Measurements from ENCODE around the gene ZNF90. TPM values are rescaled to one million over a fixed set of nuclear protein-coding genes. Genes with fewer than 3 reads are reported as not detected.

ZNF90 gene
- total RNA-seq = 0.15 and 0.44 TPM in 2 replicates

DNA sequence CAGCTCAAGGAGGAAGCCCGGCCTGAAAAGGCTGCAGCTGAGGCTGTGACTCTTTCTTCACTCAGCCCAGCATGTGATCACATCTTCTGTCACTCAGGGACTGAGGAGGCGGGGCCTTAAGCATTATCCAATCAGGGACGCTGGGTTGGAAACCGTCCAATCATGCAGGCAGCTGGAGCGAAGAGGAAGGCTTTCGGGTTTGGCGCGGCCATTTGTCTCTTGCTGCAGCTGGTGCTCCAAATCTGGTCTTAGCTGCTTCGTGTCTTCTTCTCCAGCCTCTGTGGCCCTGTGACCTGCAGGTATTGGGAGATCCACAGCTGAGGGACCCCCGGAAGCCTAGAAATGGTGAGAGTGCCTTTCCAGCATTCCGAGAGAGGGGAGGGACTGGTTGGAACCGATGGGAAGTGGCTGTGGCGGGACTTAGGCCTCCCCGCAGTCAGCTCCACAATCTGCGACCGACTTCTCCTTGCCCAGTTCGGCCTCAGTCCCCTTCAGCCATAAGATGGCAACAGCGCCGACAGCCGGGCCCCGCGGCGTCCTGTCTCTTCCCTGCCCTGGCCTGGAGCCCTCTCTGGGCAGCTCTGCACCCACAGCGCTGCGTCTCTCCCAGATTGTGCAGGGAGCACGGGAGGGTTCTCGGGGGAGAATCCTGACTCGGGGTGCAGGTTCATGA is at the start of gene ZNF90:
ZNF90 (plus strand) TSS at position 210 of the 673 bp plus-strand sequence; CDS start at position 343, 133 bp downstream.

DNA sequence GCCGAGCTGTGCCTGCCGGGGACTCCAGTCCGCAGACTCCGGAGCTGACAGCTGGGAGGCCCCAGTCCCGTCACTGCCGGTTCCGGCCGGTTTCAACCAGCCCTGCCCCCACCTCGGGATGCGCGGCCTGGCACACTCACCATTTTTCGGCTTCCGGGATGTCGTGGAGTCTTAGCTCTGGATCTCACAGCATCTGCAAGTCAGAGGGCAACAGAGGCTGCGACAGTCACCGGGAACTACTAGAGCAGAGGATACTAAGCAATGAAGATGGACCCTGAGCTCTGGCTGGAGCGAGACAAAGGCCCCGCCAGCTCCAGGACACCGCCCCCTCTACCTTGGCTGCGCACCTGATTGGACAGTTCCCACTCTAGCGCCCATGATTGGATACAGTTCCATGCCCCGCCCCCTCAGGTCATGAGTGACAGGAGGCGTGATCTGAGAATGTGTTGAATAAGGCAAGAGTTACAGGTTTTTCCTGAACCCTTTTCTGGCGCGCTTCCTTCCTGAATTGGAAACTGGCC is 38.5 kb upstream of the ZNF90 start, which contains the start of gene ZNF682:
ZNF682 (minus strand) TSS at position 303 of the 521 bp plus-strand sequence; CDS start at position 143, 160 bp downstream.

DNA sequence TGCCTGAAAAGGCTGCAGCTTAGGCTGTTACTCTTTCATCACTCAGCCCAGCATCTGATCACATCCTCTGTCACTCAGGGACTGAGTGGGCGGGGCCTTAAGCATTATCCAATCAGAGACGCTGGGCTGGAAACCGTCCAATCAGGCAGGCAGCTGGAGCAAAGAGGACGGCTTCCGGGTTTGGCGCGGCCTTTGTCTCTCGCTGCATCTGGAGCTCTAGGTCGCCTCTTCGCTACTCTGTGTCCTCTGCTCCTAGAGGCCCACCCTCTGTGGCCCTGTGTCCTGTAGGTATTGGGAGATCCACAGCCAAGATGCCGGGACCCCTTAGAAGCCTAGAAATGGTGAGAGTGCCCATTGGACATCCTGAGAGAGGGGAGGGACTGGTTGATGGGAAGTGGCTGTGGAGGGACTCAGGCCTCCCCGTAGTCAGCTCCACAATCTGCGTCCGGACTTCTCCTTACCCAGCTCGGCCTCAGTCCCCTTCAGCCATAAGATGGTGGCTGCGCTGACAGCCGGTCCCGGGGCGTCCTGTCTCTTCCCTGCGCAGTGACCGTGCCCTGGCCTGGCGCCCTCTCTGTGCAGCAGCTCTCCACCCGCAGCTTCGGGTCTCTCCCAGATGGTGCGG is 89.3 kb downstream of the ZNF90 start, which contains the start of gene ZNF486:
ZNF486 (plus strand) TSS at position 195 of the 625 bp plus-strand sequence; CDS start at position 312, 117 bp downstream.

Other genes starting within 250 kb of the ZNF90 start
- gene ZNF253, start 212.1 kb upstream of the ZNF90 start, total RNA-seq = 3.4 and 7.3 TPM in 2 replicates
- gene ZNF93, start 177.1 kb upstream of the ZNF90 start, total RNA-seq = 2.9 and 3.1 TPM in 2 replicates
- gene ZNF682, start 38.5 kb upstream of the ZNF90 start, total RNA-seq = 4.4 and 7.4 TPM in 2 replicates
- gene ZNF486, start 89.2 kb downstream of the ZNF90 start, total RNA-seq = 3.7 and 5.9 TPM in 2 replicates

Measured in cardiac ventricle fibroblast (primary cell).